ENCODE data around the gene FLRT3. TPM values are rescaled to one million over a fixed set of nuclear protein-coding genes. Genes with fewer than 3 reads are reported as not detected.

FLRT3 gene
- total RNA-seq, 1 experiment from 2014 or later, result 1.5 TPM

DNA sequence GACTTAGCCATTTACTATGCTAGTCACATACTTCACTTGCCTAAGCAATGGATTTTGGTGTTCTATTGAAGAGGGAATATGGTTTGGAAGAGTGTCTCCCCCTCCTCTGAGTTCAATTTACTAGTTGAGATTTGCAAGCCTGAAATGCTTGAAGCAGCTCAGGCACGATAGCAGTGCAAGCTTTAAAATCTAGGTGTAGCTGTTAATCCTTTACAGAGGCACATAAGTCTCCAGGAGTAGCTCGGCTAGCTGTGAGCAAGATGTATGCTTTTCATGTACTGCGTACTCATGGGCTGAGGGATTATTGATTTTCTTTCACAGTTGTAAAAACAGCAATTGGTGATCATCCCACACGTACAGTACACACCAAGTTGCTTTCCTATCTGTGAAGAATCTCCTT is 726 bp downstream of the FLRT3 start:
- peak overlapping the region in 1 of 2 experiments; percentile 55; a peak in 2 of 4 replicates for H3K4me3 ChIP-seq (replicated peaks in 1 of 2; ENCODE audit: low read depth in 1 of 2, low read length in 2 of 2)
- peaks cover 0 to 5% of the 10 kb centered on the region in 2 experiments; a peak in 1 of 4 replicates for H3K4me1 ChIP-seq (ENCODE audit: control insufficient read depth in 1 of 2, insufficient read depth in 2 of 2, low read length in 2 of 2)
- no peaks in the 10 kb centered on the region for H3K36me3 ChIP-seq (ENCODE audit: control insufficient read depth in 1 of 2, insufficient read depth in 2 of 2, low read length in 2 of 2)
- DNase-seq (ENCODE audit: low read depth, low spot score) (no peak), ATAC-seq (no peak)
- H3K9me3 ChIP-seq (ENCODE audit: control insufficient read depth in 1 of 2, insufficient read depth in 1 of 2, low read depth in 1 of 2, low read length in 2 of 2), result no peaks in the 10 kb centered on the region
- no peak overlapping the region for H3K9ac ChIP-seq (ENCODE audit: low read length)
- H2AFZ ChIP-seq (ENCODE audit: low read depth, low read length, poor library complexity, severe bottlenecking), result no peak overlapping the region
- ChIA-PET CTCF (no interaction called here), RAD21 (ENCODE audit: low non-redundant PET in 1 of 2, low total read pairs in 2 of 2, uncharacterized antibody in 2 of 2, unreplicated experiment in 2 of 2) (no interaction called here), POLR2A (no interaction called here)
- H3K27me3 ChIP-seq (ENCODE audit: insufficient read depth, low read length), result no peaks in the 10 kb centered on the region
- H3K9me2 ChIP-seq (ENCODE audit: insufficient read depth), result no peaks in the 10 kb centered on the region
- peak overlapping the region; percentile 75 for H3K4me2 ChIP-seq (ENCODE audit: low read length)
- no peaks in the 10 kb centered on the region for H3K79me2 ChIP-seq (ENCODE audit: insufficient read depth, low read length)
- H3K27ac ChIP-seq (ENCODE audit: low read depth, low read length), result no peak overlapping the region
- no peak for TF ChIP-seq POLR2AphosphoS5 (IDR thresholded peaks at IDR 0.05; ENCODE audit: low read depth, low read length)
- no peak for TF ChIP-seq POLR2A (IDR thresholded peaks at IDR 0.05; ENCODE audit: borderline replicate concordance, extremely low read depth, insufficient read depth, insufficient read length)
- TF ChIP-seq, protein P1, sequence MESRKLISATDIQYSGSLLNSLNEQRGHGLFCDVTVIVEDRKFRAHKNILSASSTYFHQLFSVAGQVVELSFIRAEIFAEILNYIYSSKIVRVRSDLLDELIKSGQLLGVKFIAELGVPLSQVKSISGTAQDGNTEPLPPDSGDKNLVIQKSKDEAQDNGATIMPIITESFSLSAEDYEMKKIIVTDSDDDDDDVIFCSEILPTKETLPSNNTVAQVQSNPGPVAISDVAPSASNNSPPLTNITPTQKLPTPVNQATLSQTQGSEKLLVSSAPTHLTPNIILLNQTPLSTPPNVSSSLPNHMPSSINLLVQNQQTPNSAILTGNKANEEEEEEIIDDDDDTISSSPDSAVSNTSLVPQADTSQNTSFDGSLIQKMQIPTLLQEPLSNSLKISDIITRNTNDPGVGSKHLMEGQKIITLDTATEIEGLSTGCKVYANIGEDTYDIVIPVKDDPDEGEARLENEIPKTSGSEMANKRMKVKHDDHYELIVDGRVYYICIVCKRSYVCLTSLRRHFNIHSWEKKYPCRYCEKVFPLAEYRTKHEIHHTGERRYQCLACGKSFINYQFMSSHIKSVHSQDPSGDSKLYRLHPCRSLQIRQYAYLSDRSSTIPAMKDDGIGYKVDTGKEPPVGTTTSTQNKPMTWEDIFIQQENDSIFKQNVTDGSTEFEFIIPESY (IDR thresholded peaks at IDR 0.05; ENCODE audit: extremely low read depth, insufficient replicate concordance, low read length), result no peak
- BruUV-seq (replicated peaks), result no TSS peak
- intact Hi-C loops (cut with micrococcal nuclease), result loop anchor here (1.0 to 10.0 kb wide), 3 partner anchors 378 to 901 kb away; no protein-coding TSS in a partner anchor
- H4K20me1 ChIP-seq (ENCODE audit: insufficient read depth), result no peaks in the 10 kb centered on the region

DNA sequence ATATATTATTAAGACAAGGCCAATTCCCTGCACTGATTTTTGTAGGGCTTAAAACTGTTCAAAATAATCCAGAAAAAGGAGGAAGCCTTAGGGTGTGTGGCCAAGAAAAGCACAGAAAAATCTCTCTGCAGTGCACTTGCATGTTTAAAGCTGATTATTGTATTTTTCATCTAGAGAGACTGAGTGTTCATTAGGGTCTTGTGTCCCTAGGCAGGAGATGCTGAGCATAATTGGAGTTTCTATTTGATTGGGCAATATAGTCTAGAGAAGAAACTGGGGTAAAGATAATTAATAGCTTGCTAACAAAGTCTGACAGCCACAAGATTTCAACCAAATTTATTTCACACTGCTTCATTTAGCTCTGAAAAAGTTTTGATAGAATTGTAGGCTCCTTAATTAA is 2.4 kb downstream of the FLRT3 start:
- CTCF ChIA-PET, result no interaction called here
- no TSS peak for BruUV-seq (replicated peaks)
- ATAC-seq, result no peak
- TF ChIP-seq SP1 (IDR thresholded peaks at IDR 0.05; ENCODE audit: low read depth) (no peak), SIN3A (IDR thresholded peaks at IDR 0.05; ENCODE audit: low read depth) (no peak), TCF7L2 (IDR thresholded peaks at IDR 0.05; ENCODE audit: borderline replicate concordance, extremely low read depth, insufficient read depth, insufficient read length) (no peak), YY1 (IDR thresholded peaks at IDR 0.05; ENCODE audit: extremely low read depth, insufficient replicate concordance, low read depth, low read length) (no peak), CEBPB (IDR thresholded peaks at IDR 0.05; ENCODE audit: low read depth) (no peak), EZH2phosphoT487 (IDR thresholded peaks at IDR 0.05; ENCODE audit: borderline replicate concordance) (no peak), EZH2 (IDR thresholded peaks at IDR 0.05) (no peak), CBX3 (IDR thresholded peaks at IDR 0.05; ENCODE audit: low read depth) (no peak), JUND (IDR thresholded peaks at IDR 0.05) (no peak)
- TF ChIP-seq, protein P1 (IDR thresholded peaks at IDR 0.05; ENCODE audit: extremely low read depth, insufficient replicate concordance, low read length), result no peak
- TF ChIP-seq, protein P2, sequence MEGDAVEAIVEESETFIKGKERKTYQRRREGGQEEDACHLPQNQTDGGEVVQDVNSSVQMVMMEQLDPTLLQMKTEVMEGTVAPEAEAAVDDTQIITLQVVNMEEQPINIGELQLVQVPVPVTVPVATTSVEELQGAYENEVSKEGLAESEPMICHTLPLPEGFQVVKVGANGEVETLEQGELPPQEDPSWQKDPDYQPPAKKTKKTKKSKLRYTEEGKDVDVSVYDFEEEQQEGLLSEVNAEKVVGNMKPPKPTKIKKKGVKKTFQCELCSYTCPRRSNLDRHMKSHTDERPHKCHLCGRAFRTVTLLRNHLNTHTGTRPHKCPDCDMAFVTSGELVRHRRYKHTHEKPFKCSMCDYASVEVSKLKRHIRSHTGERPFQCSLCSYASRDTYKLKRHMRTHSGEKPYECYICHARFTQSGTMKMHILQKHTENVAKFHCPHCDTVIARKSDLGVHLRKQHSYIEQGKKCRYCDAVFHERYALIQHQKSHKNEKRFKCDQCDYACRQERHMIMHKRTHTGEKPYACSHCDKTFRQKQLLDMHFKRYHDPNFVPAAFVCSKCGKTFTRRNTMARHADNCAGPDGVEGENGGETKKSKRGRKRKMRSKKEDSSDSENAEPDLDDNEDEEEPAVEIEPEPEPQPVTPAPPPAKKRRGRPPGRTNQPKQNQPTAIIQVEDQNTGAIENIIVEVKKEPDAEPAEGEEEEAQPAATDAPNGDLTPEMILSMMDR (IDR thresholded peaks at IDR 0.05 in 2 of 3, conservative IDR thresholded peaks at IDR 0.05 in 1 of 3; ENCODE audit: borderline replicate concordance in 1 of 3, insufficient read depth in 1 of 3, low read depth in 2 of 3, low read length in 2 of 3), result no peak

More for the DNA sequence above, 2.4 kb downstream of the FLRT3 start:
- no peaks in the 10 kb centered on the region for H4K20me1 ChIP-seq (ENCODE audit: insufficient read depth)
- H3K9me3 ChIP-seq (ENCODE audit: control insufficient read depth in 1 of 2, insufficient read depth in 1 of 2, low read depth in 1 of 2, low read length in 2 of 2), result no peaks in the 10 kb centered on the region
- no peak overlapping the region for H3K27ac ChIP-seq (ENCODE audit: low read depth, low read length)
- no peaks in the 10 kb centered on the region for H3K9me2 ChIP-seq (ENCODE audit: insufficient read depth)
- no peaks in the 10 kb centered on the region for H3K79me2 ChIP-seq (ENCODE audit: insufficient read depth, low read length)
- no peak overlapping the region for H3K9ac ChIP-seq (ENCODE audit: low read length)
- no peak for DNase-seq (ENCODE audit: low read depth, low spot score)
- no peak overlapping the region for H3K4me2 ChIP-seq (ENCODE audit: low read length)
- intact Hi-C loops (cut with micrococcal nuclease), result loop anchor here (10.0 kb wide), 2 partner anchors 380 to 610 kb away; no protein-coding TSS in a partner anchor
- POLR2A ChIA-PET, result no interaction called here
- H3K27me3 ChIP-seq (ENCODE audit: insufficient read depth, low read length), result no peaks in the 10 kb centered on the region
- RAD21 ChIA-PET (ENCODE audit: low non-redundant PET in 1 of 2, low total read pairs in 2 of 2, uncharacterized antibody in 2 of 2, unreplicated experiment in 2 of 2), result no interaction called here
- H3K4me1 ChIP-seq (ENCODE audit: control insufficient read depth in 1 of 2, insufficient read depth in 2 of 2, low read length in 2 of 2), result peaks cover 0 to 5% of the 10 kb centered on the region in 2 experiments; a peak in 1 of 4 replicates
- H3K36me3 ChIP-seq (ENCODE audit: control insufficient read depth in 1 of 2, insufficient read depth in 2 of 2, low read length in 2 of 2), result no peaks in the 10 kb centered on the region
- no peak overlapping the region for H3K4me3 ChIP-seq (replicated peaks in 1 of 2; ENCODE audit: low read depth in 1 of 2, low read length in 2 of 2)
- no peak overlapping the region for H2AFZ ChIP-seq (ENCODE audit: low read depth, low read length, poor library complexity, severe bottlenecking)
